Peyer's patch (tissue), 4 donors: ENCODE measurements around the gene KCNK10.

ENCODE experiments used
- CTCF ChIP-seq, 6 experiments: fragments of 450-650 bp in 4 of 6; fragments of 200-600 bp in 2 of 6; sonication (generic) in 1 of 6; IDR thresholded peaks; one replicate each; pipeline ENCODE4 v1.5.1; 2017 to 2019; ENCODE audit warnings: antibody characterized with exemption in 6 of 6, mild to moderate bottlenecking in 3 of 6, moderate library complexity in 1 of 6
- POLR2A ChIP-seq, 2 donors: fragments of 450-650 bp; IDR thresholded peaks; one replicate each; pipeline ENCODE4 v1.5.1; 2017; ENCODE audit warnings: antibody characterized with exemption in 2 of 2, mild to moderate bottlenecking in 2 of 2, moderate library complexity in 2 of 2

- TF ChIP-seq CTCF (IDR thresholded peaks at IDR 0.05) (no peak), POLR2A (IDR thresholded peaks at IDR 0.05) (no peak)
These were observed 33.8 kb downstream of the KCNK10 start for GRCh38 chr14:88289234-88289633.
